Ovary (tissue), 3 donors: ENCODE data around the gene MKRN2.

ENCODE experiments used
- EP300 ChIP-seq: sonication (generic); formaldehyde crosslinking; IDR thresholded peaks from one replicate; pipeline ENCODE4 v1.6.1; 2017; ENCODE audit warnings: antibody characterized with exemption
- POLR2A ChIP-seq: fragments of 450-650 bp; IDR thresholded peaks from one replicate; pipeline ENCODE4 v1.6.1; 2017; ENCODE audit warnings: antibody characterized with exemption, mild to moderate bottlenecking, moderate library complexity
- TF ChIP-seq, protein P1 (sequence below), 3 donors: fragments of 450-650 bp in 2 of 3; fragments of 200-600 bp in 1 of 3; IDR thresholded peaks; one replicate each; pipeline versions ENCODE4 v1.5.1 to v1.8.0; 2016 to 2022; ENCODE audit warnings: antibody characterized with exemption in 3 of 3, mild to moderate bottlenecking in 1 of 3
- donor health status: DM: no; HTN: no; CAD: no.

DNA sequence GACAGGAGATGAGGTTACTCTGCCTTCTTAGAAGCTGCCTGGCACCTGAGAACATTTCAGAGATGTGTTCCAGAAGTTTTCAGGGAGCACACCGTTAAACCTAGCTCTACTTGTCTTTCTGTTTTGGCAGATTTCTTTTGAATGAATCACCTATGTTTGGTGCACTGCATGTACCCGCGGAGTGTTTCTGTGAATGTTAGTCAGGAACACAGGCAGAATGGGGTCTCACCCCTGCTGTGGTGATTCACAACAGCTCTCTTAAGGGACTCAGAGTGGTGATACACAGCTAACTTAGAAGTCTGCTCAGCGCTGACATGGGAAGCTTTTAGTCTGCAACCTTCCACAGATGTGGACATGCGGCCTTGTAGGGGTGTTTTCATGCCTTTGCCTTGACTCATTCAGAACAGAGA, 48.6 kb upstream of the MKRN2 start:
- TF ChIP-seq, protein P1, sequence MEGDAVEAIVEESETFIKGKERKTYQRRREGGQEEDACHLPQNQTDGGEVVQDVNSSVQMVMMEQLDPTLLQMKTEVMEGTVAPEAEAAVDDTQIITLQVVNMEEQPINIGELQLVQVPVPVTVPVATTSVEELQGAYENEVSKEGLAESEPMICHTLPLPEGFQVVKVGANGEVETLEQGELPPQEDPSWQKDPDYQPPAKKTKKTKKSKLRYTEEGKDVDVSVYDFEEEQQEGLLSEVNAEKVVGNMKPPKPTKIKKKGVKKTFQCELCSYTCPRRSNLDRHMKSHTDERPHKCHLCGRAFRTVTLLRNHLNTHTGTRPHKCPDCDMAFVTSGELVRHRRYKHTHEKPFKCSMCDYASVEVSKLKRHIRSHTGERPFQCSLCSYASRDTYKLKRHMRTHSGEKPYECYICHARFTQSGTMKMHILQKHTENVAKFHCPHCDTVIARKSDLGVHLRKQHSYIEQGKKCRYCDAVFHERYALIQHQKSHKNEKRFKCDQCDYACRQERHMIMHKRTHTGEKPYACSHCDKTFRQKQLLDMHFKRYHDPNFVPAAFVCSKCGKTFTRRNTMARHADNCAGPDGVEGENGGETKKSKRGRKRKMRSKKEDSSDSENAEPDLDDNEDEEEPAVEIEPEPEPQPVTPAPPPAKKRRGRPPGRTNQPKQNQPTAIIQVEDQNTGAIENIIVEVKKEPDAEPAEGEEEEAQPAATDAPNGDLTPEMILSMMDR (IDR thresholded peaks at IDR 0.05), result no peak
- no peak for TF ChIP-seq EP300
- no peak for TF ChIP-seq POLR2A
